Measurements from ENCODE around the gene AQP5. TPM values are rescaled to one million over a fixed set of nuclear protein-coding genes. Genes with fewer than 3 reads are reported as not detected.

AQP5 gene
- polyA plus RNA-seq (2012; ENCODE audit: insufficient read depth, insufficient read length) = not detected

DNA sequence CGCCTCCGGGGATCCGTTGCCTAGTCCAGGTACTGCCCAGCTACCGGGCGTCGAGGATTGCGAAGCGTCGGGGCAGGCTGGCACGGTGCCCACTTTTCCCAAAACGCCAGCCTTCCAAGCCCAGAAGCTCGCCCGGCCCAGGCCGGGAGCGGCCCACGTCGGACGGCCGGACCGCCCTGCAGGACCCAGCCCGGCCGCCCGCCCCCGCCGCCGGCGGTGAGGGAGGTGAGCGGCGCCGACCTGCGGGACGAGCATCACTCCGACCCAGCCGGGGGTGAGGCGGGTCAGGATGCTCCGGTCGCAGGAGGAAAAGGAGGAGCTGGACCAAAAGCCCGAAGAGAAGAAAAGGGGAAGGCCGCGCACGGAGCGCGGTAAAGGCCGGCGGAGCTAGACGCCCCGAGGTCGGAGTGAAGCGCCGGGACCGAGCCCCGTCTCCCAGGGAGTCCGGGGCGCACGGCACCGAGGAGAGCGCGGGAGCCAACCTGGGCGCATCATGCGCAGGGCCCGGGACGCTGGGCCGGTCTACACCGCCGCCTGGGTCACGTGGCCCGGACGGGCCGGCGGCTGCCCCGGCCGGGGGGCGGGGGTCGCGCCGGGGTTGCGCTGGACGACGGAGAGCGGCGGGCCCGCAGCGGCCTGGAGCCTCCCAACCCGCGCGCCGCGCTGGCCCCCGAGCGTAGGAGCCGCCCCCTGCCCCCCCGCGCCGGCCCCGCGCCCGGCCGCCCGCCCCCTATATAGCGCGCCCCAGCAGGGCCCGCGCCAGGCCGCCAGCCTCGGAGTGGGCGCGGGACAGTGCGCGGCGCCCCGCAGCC is at the start of gene AQP5:
Gene AQP5 (plus strand): TSS at position 762 of the 812 bp plus-strand sequence. CDS start 146 bp downstream, outside the sequence.
- DNase-seq (ENCODE audit: low read depth, low spot score) = no peak
- no peak within 1 kb of the TSS for H3K4me3 ChIP-seq (ENCODE audit: low read length)

DNA sequence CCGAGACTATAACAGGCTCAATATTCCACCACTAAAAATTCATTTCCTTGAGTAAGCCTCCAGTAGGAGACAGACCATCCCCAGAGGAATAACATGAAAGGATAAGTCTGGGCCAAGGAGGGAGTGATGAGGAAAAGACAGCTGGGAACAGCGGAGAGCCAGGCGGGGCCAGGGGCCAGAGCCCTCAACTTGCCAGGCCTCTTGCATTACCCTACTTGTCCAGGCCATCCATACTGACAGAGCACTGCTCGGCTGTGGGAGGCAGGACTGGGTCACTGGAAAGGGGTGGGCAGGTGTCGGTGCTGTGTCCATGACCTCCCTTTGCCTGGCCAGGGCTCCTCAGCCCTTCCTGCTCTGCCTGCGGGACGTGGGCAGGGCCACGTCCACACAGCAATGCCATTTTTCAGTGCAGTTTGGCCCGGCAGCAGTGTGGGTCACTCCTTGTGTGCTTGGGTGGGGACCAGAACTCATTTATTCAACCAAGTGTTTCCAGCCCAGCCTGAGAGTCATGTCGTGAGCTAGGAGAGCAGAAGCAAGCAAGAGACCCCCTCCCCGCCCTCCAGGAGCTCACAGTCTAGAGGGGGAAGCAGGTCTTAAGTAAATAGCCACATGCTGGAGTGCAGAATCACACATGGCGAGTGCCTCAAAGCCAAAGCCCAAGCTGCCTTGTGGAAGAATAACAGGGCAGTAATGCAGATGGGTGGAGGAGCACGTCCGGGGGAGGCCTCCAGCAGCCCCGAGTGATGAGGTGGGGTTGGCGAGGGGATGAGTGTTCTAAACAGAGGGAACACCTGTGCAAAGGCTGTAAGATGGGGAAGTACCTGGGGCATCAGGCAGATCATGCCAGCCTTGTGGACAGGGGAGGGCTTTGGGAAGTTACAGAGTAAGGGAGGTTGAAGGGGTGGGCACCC is 49.1 kb upstream of the AQP5 start:
- H3K4me3 ChIP-seq (ENCODE audit: low read length) = no peak overlapping the region
- DNase-seq (ENCODE audit: low read depth, low spot score) = no peak

DNA sequence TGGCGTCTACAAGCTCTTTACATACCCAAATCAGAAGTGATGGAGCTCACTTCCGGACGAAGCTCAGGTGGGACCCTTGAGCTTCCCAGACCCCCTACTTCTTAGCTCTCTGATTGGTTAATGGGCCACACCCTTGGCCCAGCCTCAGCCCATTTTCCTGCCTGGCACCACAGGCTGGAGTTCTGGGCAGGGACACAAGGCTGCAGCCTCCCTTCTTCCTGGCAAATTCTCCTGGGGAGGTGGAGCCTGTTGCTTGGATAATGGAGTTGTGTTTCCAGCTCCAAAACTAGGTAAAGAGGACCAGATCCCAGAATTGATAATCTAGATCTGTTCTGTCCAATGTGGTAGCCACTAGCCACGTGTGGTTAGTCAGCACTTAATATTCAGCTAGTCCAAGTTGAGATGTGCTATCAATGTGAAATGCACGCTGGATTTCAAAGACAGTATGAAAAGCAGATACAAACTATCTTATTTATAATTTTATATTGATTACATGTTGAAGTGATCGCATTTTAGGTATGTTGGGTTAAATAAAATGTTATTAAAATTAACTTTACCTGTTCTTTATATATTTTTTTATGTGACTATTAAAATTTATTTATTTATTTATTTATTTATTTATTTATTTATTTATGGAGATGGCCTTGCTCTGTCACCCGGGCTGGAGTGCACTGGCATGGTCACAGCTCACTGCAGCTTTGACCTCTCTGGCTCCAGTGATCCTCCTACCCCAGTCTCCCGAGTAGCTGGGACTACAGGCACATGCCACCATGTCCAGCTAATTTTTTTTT is 45.3 kb upstream of the AQP5 start:
- no peak overlapping the region for H3K4me3 ChIP-seq (ENCODE audit: low read length)
- no peak for DNase-seq (ENCODE audit: low read depth, low spot score)

DNA sequence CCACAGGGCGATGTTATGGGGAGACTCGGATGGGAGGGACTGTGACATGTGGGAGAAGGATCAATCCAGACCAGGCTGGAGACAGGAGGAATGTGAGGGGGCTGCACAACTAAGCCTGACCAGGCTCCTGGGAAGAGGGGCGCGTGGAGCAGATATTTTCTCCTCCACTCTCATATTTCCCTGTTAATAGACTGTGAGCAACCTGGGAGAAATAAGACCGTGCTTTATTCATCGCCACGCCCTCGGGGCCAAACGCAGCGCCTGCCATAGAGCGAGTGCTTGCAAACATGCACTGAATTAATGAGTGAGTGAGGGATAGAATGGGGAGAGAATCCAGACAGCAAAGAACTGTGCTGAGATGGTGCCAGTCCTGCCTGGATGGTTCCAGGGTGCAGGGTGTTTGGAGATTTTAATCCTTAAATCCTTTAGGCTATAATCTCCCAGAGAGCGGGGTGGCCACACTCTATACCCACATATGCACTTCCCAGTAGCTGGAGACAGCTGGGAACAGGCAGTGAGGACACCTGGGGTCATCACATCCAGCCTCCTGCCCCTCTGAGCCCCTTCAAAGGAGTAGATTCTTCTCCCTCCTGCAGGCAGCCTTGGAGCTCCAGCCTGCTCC is 44.4 kb upstream of the AQP5 start:
- DNase-seq (ENCODE audit: low read depth, low spot score) = no peak
- no peak overlapping the region for H3K4me3 ChIP-seq (ENCODE audit: low read length)

DNA sequence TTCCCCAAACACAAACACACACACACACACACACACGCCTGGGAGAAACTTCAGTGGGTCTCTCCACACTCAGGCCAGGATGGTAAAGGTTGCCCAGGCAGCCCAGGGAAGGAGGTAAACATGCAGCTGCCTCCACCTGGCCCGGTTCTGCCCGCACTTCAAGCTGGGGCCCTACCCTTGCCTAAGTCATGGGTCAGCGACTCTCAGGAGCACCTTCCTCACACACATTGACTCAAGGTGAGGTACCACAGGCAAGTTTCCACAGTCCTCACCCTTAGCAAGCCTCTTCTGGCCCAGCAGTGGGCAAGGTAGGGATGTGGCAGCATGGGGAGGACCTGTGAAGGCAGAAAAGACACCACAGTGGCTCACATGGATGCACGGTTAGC is 43.9 kb upstream of the AQP5 start:
- no peak overlapping the region for H3K4me3 ChIP-seq (ENCODE audit: low read length)
- DNase-seq (ENCODE audit: low read depth, low spot score) = no peak

DNA sequence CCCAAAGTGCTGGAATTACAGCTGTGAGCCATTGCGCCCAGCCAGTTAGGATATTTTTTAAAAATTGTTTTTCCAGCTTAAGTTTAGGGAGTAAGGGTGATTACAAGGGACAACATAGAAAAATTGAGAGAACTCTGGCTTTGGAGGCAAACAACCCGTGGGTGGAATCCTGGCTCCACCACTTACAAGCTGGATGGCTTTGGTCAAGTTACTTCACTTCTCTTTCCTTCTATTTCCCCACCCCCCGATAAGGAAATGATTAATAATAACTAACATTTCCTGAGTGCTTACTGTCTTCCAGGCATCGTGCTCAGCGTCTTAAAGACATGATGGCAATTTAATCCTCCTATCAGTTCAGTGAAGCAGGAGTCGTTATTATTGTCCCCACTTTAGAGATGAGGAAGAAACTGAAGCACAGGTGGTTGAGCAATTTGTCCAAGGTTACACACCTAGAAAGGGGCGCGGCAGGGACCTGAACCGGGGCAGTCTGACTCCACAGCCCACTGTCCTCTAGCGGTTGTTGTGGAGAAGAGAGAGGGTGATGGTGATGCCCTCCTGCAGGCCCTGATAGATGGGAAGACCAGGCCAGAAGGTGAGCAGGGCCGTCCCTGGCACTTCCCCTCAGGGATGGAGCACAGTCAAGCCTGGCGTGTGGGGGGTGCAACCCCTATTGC is 41.3 kb upstream of the AQP5 start:
- no peak overlapping the region for H3K4me3 ChIP-seq (ENCODE audit: low read length)
- no peak for DNase-seq (ENCODE audit: low read depth, low spot score)

DNA sequence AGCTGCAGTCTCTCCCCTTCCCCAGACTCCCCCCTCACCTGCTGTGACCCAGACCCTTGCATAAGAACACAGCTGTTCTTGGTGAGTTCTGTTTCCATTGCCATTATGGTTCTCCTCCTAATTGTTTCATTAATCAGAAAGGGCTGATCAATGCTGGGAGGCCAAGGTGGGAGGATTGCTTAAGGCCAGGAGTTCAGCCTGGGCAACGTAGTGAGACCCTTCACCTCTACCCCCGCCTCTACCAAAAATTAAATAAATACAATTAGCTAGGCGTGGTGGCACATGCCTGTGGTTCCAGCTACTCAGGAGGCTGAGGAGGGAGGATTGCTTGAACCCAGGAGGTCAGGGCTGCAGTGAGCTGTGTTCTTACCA is 40.8 kb upstream of the AQP5 start:
- H3K4me3 ChIP-seq (ENCODE audit: low read length) = no peak overlapping the region

DNA sequence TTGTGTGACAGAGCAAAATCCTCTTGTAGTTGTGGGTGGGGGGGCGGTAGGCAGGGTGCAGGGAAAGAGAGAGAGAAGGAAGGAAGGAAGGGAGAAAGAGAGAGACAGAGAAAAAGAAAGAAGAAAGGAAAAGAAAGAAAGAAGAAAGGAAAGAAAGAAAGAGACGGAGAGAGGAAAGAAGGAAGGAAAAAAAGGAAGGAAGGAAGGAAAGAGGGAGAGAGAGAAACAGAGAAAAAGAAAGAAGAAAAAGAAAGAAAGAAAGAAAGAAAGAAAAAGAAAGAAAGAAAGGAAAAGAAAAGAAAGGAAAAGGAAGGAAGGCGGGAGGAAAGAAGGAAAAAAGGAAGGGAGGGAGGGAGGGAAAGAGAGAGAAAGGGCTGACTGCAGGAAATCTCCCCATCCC is 40.4 kb upstream of the AQP5 start:
- H3K4me3 ChIP-seq (ENCODE audit: low read length) = no peak overlapping the region

More for the DNA sequence above, 40.8 kb upstream of the AQP5 start:
- DNase-seq (ENCODE audit: low read depth, low spot score) = no peak

DNA sequence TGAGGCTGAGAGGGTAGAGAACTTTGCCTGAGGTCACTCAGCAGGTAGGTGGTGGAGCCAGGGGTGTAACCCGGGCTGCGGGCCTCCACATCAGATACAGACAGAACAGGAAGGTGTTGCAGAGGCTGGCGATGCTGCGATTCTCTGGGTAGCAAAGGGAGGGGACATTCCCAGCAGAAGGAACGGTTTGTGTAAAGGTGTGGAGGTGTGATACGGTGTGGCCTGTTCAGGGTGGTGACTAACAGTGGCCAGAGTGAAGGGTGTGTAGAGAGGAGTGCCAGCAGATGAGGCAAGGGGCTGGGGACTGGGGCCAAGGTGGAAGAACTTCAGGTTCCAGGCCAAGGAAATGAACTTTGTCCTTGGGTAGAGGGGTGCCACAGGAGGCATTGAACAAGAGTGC is 39.7 kb upstream of the AQP5 start:
- H3K4me3 ChIP-seq (ENCODE audit: low read length) = no peak overlapping the region
- DNase-seq (ENCODE audit: low read depth, low spot score) = no peak

More for the DNA sequence above, 40.4 kb upstream of the AQP5 start:
- no peak for DNase-seq (ENCODE audit: low read depth, low spot score)

DNA sequence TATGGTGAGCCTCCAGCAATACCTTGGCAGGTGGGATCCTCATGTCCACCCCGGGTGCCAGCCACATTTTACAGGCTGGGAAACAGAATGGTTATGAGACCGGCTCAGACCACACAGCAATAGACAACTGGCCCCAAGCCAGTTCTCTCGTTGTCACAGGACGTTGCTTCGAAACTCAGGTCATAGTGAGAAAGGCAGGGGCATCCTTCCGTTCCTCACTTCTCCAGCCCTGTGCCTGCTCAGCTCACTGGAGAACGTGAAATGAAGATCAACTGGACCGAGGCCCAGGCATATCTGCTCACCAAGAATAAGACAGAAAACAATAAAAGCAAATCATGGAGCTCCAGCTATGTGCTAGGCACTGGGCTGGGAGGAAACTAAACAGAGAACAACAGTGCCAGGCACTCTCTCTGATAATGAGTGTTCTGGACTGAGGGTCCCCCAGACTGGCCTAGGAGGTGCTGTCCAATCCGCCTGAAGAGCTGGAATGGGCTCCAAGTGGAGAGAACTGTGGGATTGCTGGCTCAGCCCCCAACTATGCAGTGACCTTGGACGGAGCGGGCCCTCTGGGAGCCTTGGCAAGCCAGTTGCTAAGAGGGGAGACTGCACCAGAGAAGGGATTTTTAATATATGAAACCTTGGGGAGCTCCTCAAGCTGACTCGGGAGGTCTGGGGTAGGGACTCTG is 39.2 kb upstream of the AQP5 start:
- H3K4me3 ChIP-seq (ENCODE audit: low read length) = no peak overlapping the region
- no peak for DNase-seq (ENCODE audit: low read depth, low spot score)

DNA sequence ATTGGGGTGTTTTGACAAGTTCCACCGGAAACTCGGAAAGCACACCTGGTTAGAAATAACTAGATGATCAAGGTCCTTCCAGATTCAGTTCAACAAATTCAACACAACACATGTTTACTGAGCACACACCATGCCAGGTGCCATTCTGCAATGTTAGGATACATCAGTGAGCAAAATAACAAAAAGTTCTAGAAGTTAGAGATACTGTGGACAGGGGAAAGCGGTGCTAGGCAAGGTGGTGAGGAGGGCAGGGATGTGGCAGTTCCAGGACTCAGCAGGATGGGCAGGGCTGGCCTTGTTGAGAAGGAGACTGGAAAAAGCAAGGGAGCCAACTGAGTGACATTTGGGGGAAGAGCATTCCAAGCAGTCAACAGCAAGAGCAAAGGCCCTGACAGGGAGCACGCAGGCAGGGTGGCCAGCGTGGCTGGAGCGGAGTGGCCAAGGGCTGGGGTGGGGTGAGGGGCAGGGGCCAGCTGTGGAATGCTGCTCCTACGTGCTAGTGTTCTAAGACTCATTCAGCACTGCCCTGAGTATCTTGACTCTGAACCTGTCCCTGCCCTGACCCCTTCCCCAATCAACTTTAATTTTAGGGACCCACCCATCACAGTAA is 38.5 kb upstream of the AQP5 start:
- H3K4me3 ChIP-seq (ENCODE audit: low read length) = no peak overlapping the region

DNA sequence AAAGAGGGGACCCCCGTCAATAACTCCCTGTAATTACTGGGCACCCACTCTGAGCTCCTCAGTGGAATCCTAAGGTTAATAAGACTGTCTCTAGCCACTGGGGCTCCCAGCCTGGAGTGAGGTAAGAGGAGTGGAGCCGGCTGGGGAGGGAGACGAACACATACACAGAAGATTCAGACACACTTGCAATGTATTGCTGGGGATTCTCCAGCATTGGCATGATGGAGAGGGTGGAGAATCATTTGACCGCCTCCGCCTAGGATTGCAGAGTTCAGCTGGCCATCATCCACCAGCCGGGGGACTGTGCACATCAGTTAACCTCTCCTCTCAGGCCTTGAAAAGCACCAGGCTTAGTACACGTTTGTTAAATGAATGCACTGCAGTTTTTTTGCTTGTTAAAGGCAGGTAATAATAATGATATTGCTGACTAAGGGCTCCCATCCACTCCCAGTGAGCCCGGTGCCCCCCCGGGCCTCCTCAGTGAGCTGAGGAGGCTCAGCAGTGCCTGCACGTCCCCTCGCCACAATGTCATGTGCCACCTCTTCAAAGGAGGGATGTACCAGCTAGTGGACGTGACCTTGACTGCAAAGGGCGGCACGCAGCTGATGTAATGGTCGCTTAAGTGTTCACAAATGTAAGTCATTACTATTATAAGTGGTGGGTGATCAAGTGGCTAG is 37.7 kb upstream of the AQP5 start:
- DNase-seq (ENCODE audit: low read depth, low spot score) = no peak
- H3K4me3 ChIP-seq (ENCODE audit: low read length) = no peak overlapping the region

More for the DNA sequence above, 38.5 kb upstream of the AQP5 start:
- no peak for DNase-seq (ENCODE audit: low read depth, low spot score)

DNA sequence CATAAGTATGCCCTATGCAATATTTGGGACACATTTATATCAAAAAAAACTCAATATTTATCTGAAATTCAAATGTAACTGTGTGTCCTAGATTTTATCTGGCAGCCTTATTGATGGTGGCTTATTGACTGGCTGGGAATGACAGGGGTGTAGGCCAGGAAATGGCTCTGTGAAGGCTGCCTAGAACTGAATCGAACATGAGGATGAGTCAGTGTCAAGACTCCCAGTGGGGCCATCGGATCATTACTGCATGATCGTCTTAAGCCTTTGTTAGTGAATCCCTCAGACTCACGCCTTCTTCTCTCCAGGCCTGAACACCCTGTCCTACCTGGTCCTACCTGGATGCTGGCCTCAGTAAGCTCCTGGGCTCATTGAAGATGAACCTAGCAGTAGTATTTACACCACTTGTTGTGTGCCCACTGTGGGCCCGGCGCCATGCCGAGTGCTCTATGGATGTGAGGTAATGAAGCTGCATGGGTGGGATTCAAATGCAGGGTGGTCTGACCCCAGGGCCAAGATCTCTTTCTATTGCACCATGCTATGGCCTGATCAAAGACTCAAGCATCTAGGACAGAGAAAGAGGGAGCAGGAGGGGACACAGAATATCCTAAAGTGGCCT is 36.9 kb upstream of the AQP5 start:
- no peak overlapping the region for H3K4me3 ChIP-seq (ENCODE audit: low read length)
- no peak for DNase-seq (ENCODE audit: low read depth, low spot score)

DNA sequence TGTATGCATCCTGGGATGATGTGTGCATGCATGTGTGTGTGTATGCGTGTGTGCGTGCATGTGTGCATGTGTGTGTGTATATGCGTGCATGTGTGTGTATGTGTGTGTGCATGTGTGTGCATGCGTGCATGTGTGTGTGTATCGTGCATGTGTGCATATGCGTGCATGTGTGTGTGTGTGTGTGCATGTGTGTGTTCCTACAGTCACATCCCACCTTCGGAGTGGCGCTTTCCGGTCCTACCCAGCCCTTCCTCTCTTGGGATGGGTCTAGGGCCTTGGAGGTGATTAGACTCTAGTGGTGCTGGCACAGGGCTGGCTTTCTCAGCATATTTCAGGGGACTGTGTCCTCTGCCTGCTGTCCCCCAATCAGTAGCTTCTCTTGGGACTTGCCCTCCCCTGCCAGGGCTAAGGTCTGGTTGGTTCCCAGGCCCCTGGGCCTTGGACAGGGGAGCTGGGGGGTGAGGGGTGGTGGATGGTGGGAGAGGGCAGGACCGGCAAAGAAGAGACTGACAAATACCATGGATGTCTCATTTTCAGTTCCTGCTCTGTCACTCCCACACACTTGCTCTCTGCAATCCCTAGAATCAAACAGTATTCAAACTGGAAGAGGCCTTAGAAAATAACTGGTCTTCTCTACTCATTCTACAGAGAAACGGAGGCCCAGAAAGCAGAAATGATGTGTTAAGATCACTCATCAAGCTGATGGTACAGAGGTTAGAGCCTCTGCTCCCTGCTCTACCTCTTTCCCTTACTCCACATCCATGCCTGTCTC is 36.1 kb upstream of the AQP5 start:
- DNase-seq (ENCODE audit: low read depth, low spot score) = no peak
- no peak overlapping the region for H3K4me3 ChIP-seq (ENCODE audit: low read length)

DNA sequence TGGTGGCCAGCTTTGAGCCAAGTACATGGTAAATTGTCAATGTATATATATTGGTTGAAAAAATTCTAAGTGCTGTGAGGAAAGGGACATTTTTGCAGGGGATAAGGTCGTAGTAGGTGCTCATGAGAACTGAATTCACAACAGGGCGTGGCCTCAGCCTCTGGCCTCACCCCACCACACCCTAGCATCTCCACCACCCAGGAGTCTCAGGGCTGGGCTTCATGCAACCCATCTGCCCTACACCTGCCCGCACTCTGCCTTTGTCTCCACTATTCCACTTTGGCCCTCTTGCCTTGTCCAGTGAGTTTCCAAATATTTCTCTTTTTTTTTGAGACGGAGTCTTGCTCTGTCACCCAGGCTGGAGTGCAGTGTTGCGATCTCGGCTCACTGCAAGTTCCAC is 33.2 kb upstream of the AQP5 start:
- no peak for DNase-seq (ENCODE audit: low read depth, low spot score)
- no peak overlapping the region for H3K4me3 ChIP-seq (ENCODE audit: low read length)

DNA sequence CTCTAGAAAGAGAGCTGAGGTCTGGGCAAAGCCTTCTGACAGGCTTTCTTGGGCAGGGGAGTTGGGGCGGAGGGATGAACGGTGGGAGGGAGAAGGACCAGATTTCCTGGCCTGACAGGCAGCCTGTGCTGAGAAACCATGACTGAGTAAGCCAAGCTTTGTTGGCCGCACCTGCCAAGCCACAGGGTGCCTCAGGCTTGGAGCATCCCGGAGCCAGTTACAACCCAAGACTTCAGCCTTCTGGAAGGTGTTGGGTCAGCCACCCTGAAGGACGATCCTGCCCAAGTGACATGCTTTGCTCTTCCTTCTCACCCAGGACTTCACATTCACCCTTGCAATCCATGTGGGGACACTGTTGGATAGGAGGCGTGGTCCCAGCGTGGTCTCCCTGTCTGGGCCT is 32.1 kb upstream of the AQP5 start:
- H3K4me3 ChIP-seq (ENCODE audit: low read length) = no peak overlapping the region
- no peak for DNase-seq (ENCODE audit: low read depth, low spot score)

Measured in Jurkat, Clone E6-1 (cell line).